Measurements from ENCODE around the gene GXYLT2. TPM values are rescaled to one million over a fixed set of nuclear protein-coding genes. Genes with fewer than 3 reads are reported as not detected.

The GXYLT2 gene
- total and polyA plus RNA-seq, 2 of the 13 experiments (the other 11 are each of a cell fraction or from before 2014, with no cell fraction given) = 4.3 to 6.9 TPM

- POLR2A ChIA-PET = interaction anchor here (0.7 to 1.3 kb wide), 4 partner anchors 15 to 64 kb away, joined by 3 to 4 read pairs (median 4); partner anchors contain the start of gene PPP4R2
- H3K4me1 ChIP-seq (ENCODE audit: insufficient read depth, low read length) = peaks cover 16% of the 10 kb centered on the region
- H2AFZ ChIP-seq (ENCODE audit: low read length) = peak overlapping the region; percentile 92
- in situ Hi-C loops (cut with HindIII; ENCODE audit: extremely low pct_ligation_motif_present, low pct_unique_long_range_greater_than_20kb) (loop anchor here (5.0 kb wide), 1 partner anchor 119 kb away; no protein-coding TSS in a partner anchor), intact Hi-C loops (cut with micrococcal nuclease; ENCODE audit: unreplicated experiment) (loop anchor here (1.0 to 2.0 kb wide), 5 partner anchors 18 to 118 kb away; partner anchors contain the start of gene SHQ1)
- no TSS peak for BruUV-seq (replicated peaks)
- CTCF ChIA-PET (ENCODE audit: low intra/inter-chr PET ratio, low total read pairs) = interaction anchor here (0.8 to 3.4 kb wide), 4 partner anchors 29 to 147 kb away, joined by 3 to 31 read pairs (median 14); partner anchors contain the start of gene PPP4R2
- H4K20me1 ChIP-seq (ENCODE audit: insufficient read depth, low read length) = no peaks in the 10 kb centered on the region
- ATAC-seq (peak; percentile 98), DNase-seq (ENCODE audit: low spot score) (peak; percentile 81), FAIRE-seq (peak; percentile 93)
- peak overlapping the region; percentile 58 for H3K27ac ChIP-seq (ENCODE audit: extremely low read length, insufficient read depth, low read length)
- H3K36me3 ChIP-seq (replicated peaks in 1 of 2; ENCODE audit: control insufficient read depth in 1 of 2, insufficient read depth in 2 of 2, low read length in 2 of 2) = no peaks in the 10 kb centered on the region; a peak in 1 of 5 replicates
- peak overlapping the region; percentile 23; the same call in 1 of the 2 replicates for H3K9ac ChIP-seq (ENCODE audit: insufficient read depth, low read depth, low read length)
- WGBS (ENCODE audit: low lambda C conversion rate) = 1% methylated on average over 5 of the region's 5 CpGs
- H3K4me3 ChIP-seq (replicated peaks in 1 of 3; ENCODE audit: insufficient read depth in 1 of 3, low read depth in 2 of 3, low read length in 3 of 3) = peak overlapping the region; percentile 31 to 41 (median 36); a peak in 4 of 6 replicates
- H3K9me3 ChIP-seq (ENCODE audit: low read length) = no peaks in the 10 kb centered on the region
- H3K79me2 ChIP-seq (ENCODE audit: insufficient read depth, low read length) = no peaks in the 10 kb centered on the region
- peak overlapping the region; percentile 77 for H3K4me2 ChIP-seq (ENCODE audit: low read depth, low read length)
- H3K27me3 ChIP-seq (ENCODE audit: control insufficient read depth in 1 of 2, insufficient read depth in 2 of 2, low read length in 2 of 2) = no peaks in the 10 kb centered on the region
- TF ChIP-seq KAT8 (CRISPR knock-in tag; IDR thresholded peaks at IDR 0.05) = peak; percentile 60
- TF ChIP-seq IKZF4 (CRISPR knock-in tag; IDR thresholded peaks at IDR 0.05; ENCODE audit: borderline replicate concordance, low read depth, not compliant biosample characterization) = no peak
- TF ChIP-seq TP53 (CRISPR knock-in tag; conservative IDR thresholded peaks at IDR 0.05) = 0 out of 2 replicates have a peak, but pooled peaks have one; percentile 33
- TF ChIP-seq ADNP (CRISPR knock-in tag; IDR thresholded peaks at IDR 0.05) = no peak
- TF ChIP-seq BHLHE40 (IDR thresholded peaks at IDR 0.05; ENCODE audit: low read length) = no peak
- TF ChIP-seq ZNF766 (CRISPR knock-in tag; IDR thresholded peaks at IDR 0.05; ENCODE audit: borderline replicate concordance) = no peak
- TF ChIP-seq SP1 (IDR thresholded peaks at IDR 0.05) = no peak
- peak; percentile 18; the same call in 1 of the 2 replicates for TF ChIP-seq SP1 (CRISPR knock-in tag; IDR thresholded peaks at IDR 0.05)
- 0 out of 2 replicates have a peak, but pooled peaks have one; percentile 17 for TF ChIP-seq ATF7 (IDR thresholded peaks at IDR 0.05)
- no peak for TF ChIP-seq ATF7 (CRISPR knock-in tag; IDR thresholded peaks at IDR 0.05)
- no peak for TF ChIP-seq ZNF510 (CRISPR knock-in tag; IDR thresholded peaks at IDR 0.05; ENCODE audit: low read depth)
- no peak for TF ChIP-seq ZNF326 (CRISPR knock-in tag; IDR thresholded peaks at IDR 0.05; ENCODE audit: borderline replicate concordance)
- TF ChIP-seq ZNF225 (CRISPR knock-in tag; IDR thresholded peaks at IDR 0.05) = no peak
- TF ChIP-seq ZZZ3 (CRISPR knock-in tag; IDR thresholded peaks at IDR 0.05; ENCODE audit: borderline replicate concordance) = no peak
- no peak for TF ChIP-seq ZNF18 (CRISPR knock-in tag; IDR thresholded peaks at IDR 0.05; ENCODE audit: insufficient replicate concordance)
- peak; percentile 50; the same call in 1 of the 2 replicates for TF ChIP-seq ZBTB33 (CRISPR knock-in tag; IDR thresholded peaks at IDR 0.05)
- TF ChIP-seq TCF7 (IDR thresholded peaks at IDR 0.05; ENCODE audit: low read depth) = no peak
- TF ChIP-seq HNRNPUL1 (IDR thresholded peaks at IDR 0.05; ENCODE audit: low read depth, low read length) = no peak
- TF ChIP-seq FOXP4 (CRISPR knock-in tag; IDR thresholded peaks at IDR 0.05) = peak; percentile 63; the same call in 1 of the 2 replicates
Observed at GRCh38 chr3:72938471-72939265, 50.8 kb downstream of the GXYLT2 start.

Data from HepG2 (cell line).